Neuronal stem cell (in vitro differentiated cells): Measurements from ENCODE around the gene FYN.

Experiments
- DNase-seq: peaks from one replicate; pipeline ENCODE4 v3.0.0-alpha.2; 2013; ENCODE audit warnings: low spot score
- H2AFZ ChIP-seq: one replicate; pipeline ENCODE4 v1.6.1; 2013; ENCODE audit warnings: mild to moderate bottlenecking, low read length, inconsistent platforms
- H2AK5ac ChIP-seq: 2 replicates; pipeline ENCODE4 v1.6.1; 2013; ENCODE audit warnings: low read depth, mild to moderate bottlenecking, inconsistent platforms, low read length, moderate library complexity, mixed read lengths
- H2BK120ac ChIP-seq: 2 replicates; pipeline ENCODE4 v1.6.1; 2013; ENCODE audit warnings: low read depth, mild to moderate bottlenecking, inconsistent platforms, low read length, moderate library complexity, mixed read lengths
- H2BK12ac ChIP-seq: one replicate; pipeline ENCODE4 v1.6.1; 2013; ENCODE audit warnings: low read length, inconsistent platforms
- H2BK15ac ChIP-seq: 2 replicates; pipeline ENCODE4 v1.6.1; 2013; ENCODE audit warnings: mild to moderate bottlenecking, low read length, inconsistent platforms, mixed read lengths
- H2BK5ac ChIP-seq: one replicate; pipeline ENCODE4 v1.6.1; 2013; ENCODE audit warnings: inconsistent platforms, mild to moderate bottlenecking, low read length, moderate library complexity
- H3K14ac ChIP-seq: one replicate; pipeline ENCODE4 v1.6.1; 2013; ENCODE audit warnings: low read length, inconsistent platforms
- H3K18ac ChIP-seq: 2 replicates; pipeline ENCODE4 v1.6.1; 2013; ENCODE audit warnings: low read length, inconsistent platforms
- H3K23ac ChIP-seq: 2 replicates; pipeline ENCODE4 v1.6.1; 2013; ENCODE audit warnings: low read depth, mild to moderate bottlenecking, mixed read lengths, low read length, inconsistent platforms; ENCODE audit not compliant: poor library complexity
- H3K27ac ChIP-seq: replicated peaks from 3 replicates; pipeline ENCODE4 v1.5.1; 2013; ENCODE audit warnings: low read length, inconsistent platforms
- H3K27me3 ChIP-seq, 3 experiments: 2 replicates each; pipeline ENCODE4 v1.6.1; 2013; ENCODE audit warnings: low read length in 3 of 3, mild to moderate bottlenecking in 2 of 3, inconsistent platforms in 1 of 3, low read depth in 1 of 3, mixed read lengths in 1 of 3, moderate library complexity in 1 of 3; ENCODE audit not compliant: control insufficient read depth in 3 of 3, insufficient read depth in 3 of 3
- H3K36me3 ChIP-seq, 2 donors: replicated peaks in 1 of 2; 2 replicates each; pipeline ENCODE4 v1.6.1; 2013; ENCODE audit warnings: low read length in 2 of 2; ENCODE audit not compliant: control insufficient read depth in 2 of 2, insufficient read depth in 2 of 2
- H3K4ac ChIP-seq: 2 replicates; pipeline ENCODE4 v1.6.1; 2013; ENCODE audit warnings: inconsistent platforms, mild to moderate bottlenecking, low read length, moderate library complexity
- H3K4me1 ChIP-seq, 2 donors: 1 replicate in 1 of 2; 2 replicates in 1 of 2; pipeline ENCODE4 v1.6.1; 2013; ENCODE audit warnings: low read length in 2 of 2, low read depth in 1 of 2; ENCODE audit not compliant: control insufficient read depth in 2 of 2, insufficient read depth in 1 of 2
- H3K4me2 ChIP-seq: one replicate; pipeline ENCODE4 v1.6.1; 2013; ENCODE audit warnings: mild to moderate bottlenecking, low read length, inconsistent platforms; ENCODE audit not compliant: insufficient read depth, poor library complexity, severe bottlenecking
- H3K4me3 ChIP-seq, 2 donors: 2 replicates each; pipeline ENCODE4 v1.5.1; 2013; ENCODE audit warnings: low read length in 2 of 2, mild to moderate bottlenecking in 2 of 2, inconsistent platforms in 1 of 2, moderate library complexity in 1 of 2
- H3K79me1 ChIP-seq: one replicate; pipeline ENCODE4 v1.6.1; 2013; ENCODE audit warnings: low read depth, mild to moderate bottlenecking, inconsistent platforms, low read length, moderate library complexity
- H3K9ac ChIP-seq: one replicate; pipeline ENCODE4 v1.6.1; 2013; ENCODE audit warnings: mild to moderate bottlenecking, low read depth, low read length, inconsistent platforms; ENCODE audit not compliant: poor library complexity
- H3K9me3 ChIP-seq, 2 donors: replicated peaks in 1 of 2; 2 replicates each; pipeline versions ENCODE3 to v1.6.1; 2013; ENCODE audit warnings: low read length in 2 of 2, mild to moderate bottlenecking in 2 of 2, inconsistent platforms in 1 of 2, low read depth in 1 of 2, mixed read lengths in 1 of 2, moderate library complexity in 1 of 2; ENCODE audit not compliant: control insufficient read depth in 2 of 2, insufficient read depth in 1 of 2
- H4K8ac ChIP-seq: one replicate; pipeline ENCODE4 v1.6.1; 2013; ENCODE audit warnings: low read depth, mild to moderate bottlenecking, inconsistent platforms, low read length, moderate library complexity
- H4K91ac ChIP-seq: one replicate; pipeline ENCODE4 v1.6.1; 2013; ENCODE audit warnings: low read length, low read depth, mild to moderate bottlenecking, inconsistent platforms; ENCODE audit not compliant: poor library complexity
- WGBS, 2 donors: extraction: QIAGEN DNeasy Blood & Tissue Kit; methylation state at CpG; one replicate each; pipeline ENCODE4 v1.1.7; 2013; ENCODE audit warnings: missing lambda C conversion rate in 2 of 2, mixed read lengths in 1 of 2; ENCODE audit not compliant: insufficient read length in 2 of 2, insufficient replicate concordance in 1 of 2; ENCODE audit errors: extremely low coverage in 2 of 2; 5-methylcytosine and 5-hydroxymethylcytosine counted together

FYN gene

GRCh38 chr6:111716325-111716724 is 156.9 kb downstream of the FYN start:
- peaks cover 28 to 94% of the 10 kb centered on the region in 2 donors for H3K36me3 ChIP-seq
- no peak overlapping the region for H3K4me3 ChIP-seq
- no peaks in the 10 kb centered on the region for H3K79me1 ChIP-seq
- no peak for DNase-seq
- no peak overlapping the region for H2BK12ac ChIP-seq
- H4K8ac ChIP-seq: no peak overlapping the region
- no peak overlapping the region for H3K9ac ChIP-seq
- no peak overlapping the region for H2AFZ ChIP-seq
- H2BK15ac ChIP-seq: no peak overlapping the region
- H2BK120ac ChIP-seq: no peak overlapping the region
- no peak overlapping the region for H3K4me2 ChIP-seq
- no peak overlapping the region for H3K27ac ChIP-seq
- H3K14ac ChIP-seq: no peak overlapping the region
- no peak overlapping the region for H2AK5ac ChIP-seq
- H3K4me1 ChIP-seq: peaks cover 2 to 12% of the 10 kb centered on the region in 2 donors
- H2BK5ac ChIP-seq: no peak overlapping the region
- H3K4ac ChIP-seq: no peak overlapping the region
- H4K91ac ChIP-seq: no peak overlapping the region
- peaks cover 3 to 7% of the 10 kb centered on the region in 2 donors for H3K9me3 ChIP-seq
- H3K18ac ChIP-seq: no peak overlapping the region
- no peaks in the 10 kb centered on the region for H3K27me3 ChIP-seq
- no peak overlapping the region for H3K23ac ChIP-seq
- no CpG with 5 or more reads among the region's 3 CpGs for WGBS, 2 donors

DNA sequence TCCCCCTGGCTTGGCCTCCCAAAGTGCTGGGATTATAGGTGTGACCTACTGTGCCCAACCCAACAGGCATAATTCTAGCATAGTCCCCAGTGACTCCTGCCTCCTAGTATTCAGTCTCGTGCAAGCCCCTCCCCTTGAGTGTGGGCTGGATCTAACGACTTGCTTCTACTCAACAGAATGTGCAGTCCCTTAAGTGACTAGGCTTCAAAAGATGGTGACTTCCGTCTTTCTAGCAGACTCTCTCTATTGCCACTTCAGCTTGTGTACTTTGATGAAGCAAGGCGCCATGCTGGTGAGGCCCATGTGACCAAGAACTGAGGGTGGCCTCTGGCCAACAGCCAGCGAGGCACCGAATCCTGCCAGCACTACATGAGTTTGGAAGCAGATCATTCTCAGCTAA is 157.9 kb downstream of the FYN start:
- H2BK12ac ChIP-seq: no peak overlapping the region
- H3K4me1 ChIP-seq: peaks cover 4 to 12% of the 10 kb centered on the region in 2 donors
- H2AFZ ChIP-seq: no peak overlapping the region
- H3K36me3 ChIP-seq: peaks cover 26 to 94% of the 10 kb centered on the region in 2 donors
- DNase-seq: no peak
- no peak overlapping the region for H2BK120ac ChIP-seq
- H3K27ac ChIP-seq: no peak overlapping the region
- H3K9ac ChIP-seq: no peak overlapping the region
- H2BK15ac ChIP-seq: no peak overlapping the region
- no peak overlapping the region for H4K8ac ChIP-seq
- no peak overlapping the region for H2AK5ac ChIP-seq
- H3K4ac ChIP-seq: no peak overlapping the region
- H3K27me3 ChIP-seq: no peaks in the 10 kb centered on the region
- no peak overlapping the region for H3K4me2 ChIP-seq
- H3K4me3 ChIP-seq: no peak overlapping the region
- no peak overlapping the region for H3K14ac ChIP-seq
- no peak overlapping the region for H3K23ac ChIP-seq
- peaks cover 0 to 7% of the 10 kb centered on the region in 2 donors for H3K9me3 ChIP-seq
- WGBS, 2 donors: no CpG with 5 or more reads among the region's 6 CpGs
- no peaks in the 10 kb centered on the region for H3K79me1 ChIP-seq
- no peak overlapping the region for H2BK5ac ChIP-seq
- no peak overlapping the region for H3K18ac ChIP-seq
- H4K91ac ChIP-seq: no peak overlapping the region

- peaks cover 0 to 3% of the 10 kb centered on the region in 2 donors for H3K9me3 ChIP-seq
- no peak overlapping the region for H4K8ac ChIP-seq
- no peak overlapping the region for H2BK5ac ChIP-seq
- WGBS, 2 donors: no CpG with 5 or more reads among the region's 10 CpGs
- no peaks in the 10 kb centered on the region for H3K27me3 ChIP-seq
- H3K4me3 ChIP-seq: no peak overlapping the region
- no peak overlapping the region for H3K23ac ChIP-seq
- peaks cover 20 to 91% of the 10 kb centered on the region in 2 donors for H3K36me3 ChIP-seq
- H3K4me2 ChIP-seq: no peak overlapping the region
- H3K4me1 ChIP-seq: peaks cover 7 to 12% of the 10 kb centered on the region in 2 donors
- no peak overlapping the region for H2BK12ac ChIP-seq
- no peaks in the 10 kb centered on the region for H3K79me1 ChIP-seq
- H3K14ac ChIP-seq: no peak overlapping the region
- no peak overlapping the region for H2AFZ ChIP-seq
- H3K27ac ChIP-seq: no peak overlapping the region
- H3K9ac ChIP-seq: no peak overlapping the region
- H4K91ac ChIP-seq: no peak overlapping the region
- H2BK120ac ChIP-seq: no peak overlapping the region
- no peak overlapping the region for H3K4ac ChIP-seq
- DNase-seq: no peak
- no peak overlapping the region for H2BK15ac ChIP-seq
- H3K18ac ChIP-seq: no peak overlapping the region
- H2AK5ac ChIP-seq: no peak overlapping the region
Observed at GRCh38 chr6:111714416-111715270, 158.6 kb downstream of the FYN start.

DNA sequence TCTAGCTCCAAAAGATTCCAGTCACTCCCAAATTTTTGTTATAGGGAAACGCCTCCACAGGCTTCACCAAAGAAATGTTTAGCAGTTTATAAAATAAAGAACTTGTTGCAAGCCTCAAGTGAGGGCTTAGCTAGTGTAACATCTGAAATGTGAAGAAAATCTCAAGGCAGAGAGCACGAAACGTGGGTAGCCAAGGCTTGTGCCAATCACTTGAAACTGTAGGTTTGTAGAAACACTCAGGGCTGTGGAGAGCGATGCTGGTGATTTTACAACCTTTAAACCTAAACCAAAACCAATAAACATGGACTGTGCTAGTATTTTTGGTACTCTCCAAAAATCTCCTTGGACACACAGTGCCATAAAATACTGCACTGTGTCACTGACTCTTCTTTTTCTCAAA is 159.4 kb downstream of the FYN start:
- Histone ChIP-seq H3K14ac (no peak overlapping the region), H2BK120ac (no peak overlapping the region), H2AFZ (no peak overlapping the region), H3K23ac (no peak overlapping the region), H3K79me1 (no peaks in the 10 kb centered on the region), H3K27ac (no peak overlapping the region), H4K8ac (no peak overlapping the region), H3K9ac (no peak overlapping the region), H3K18ac (no peak overlapping the region), H3K4me3 (no peak overlapping the region), H3K27me3 (no peaks in the 10 kb centered on the region), H2AK5ac (no peak overlapping the region), H2BK12ac (no peak overlapping the region), H2BK5ac (no peak overlapping the region), H3K9me3 (peaks cover 0 to 3% of the 10 kb centered on the region in 2 donors), H4K91ac (no peak overlapping the region), H2BK15ac (no peak overlapping the region), H3K4me2 (no peak overlapping the region), H3K4ac (no peak overlapping the region), H3K36me3 (peaks cover 16 to 91% of the 10 kb centered on the region in 2 donors), H3K4me1 (peaks cover 7 to 12% of the 10 kb centered on the region in 2 donors)
- WGBS, 2 donors: no CpG with 5 or more reads among the region's 4 CpGs
- DNase-seq: no peak
